GM19351 (cell line): Measurements from ENCODE around the gene NT5M.

ENCODE experiments used
- ATAC-seq: cut with Tn5 transposase; IDR thresholded peaks from one replicate; pipeline ENCODE4 v1.9.1; 2021; ENCODE audit warnings: mild to moderate bottlenecking, moderate library complexity; ENCODE audit not compliant: unreplicated experiment

NT5M gene

GRCh38 chr17:17342242-17342945, 39.2 kb downstream of the NT5M start:
- ATAC-seq = no peak

GRCh38 chr17:17343160-17343735, 40.1 kb downstream of the NT5M start:
- ATAC-seq = no peak

GRCh38 chr17:17343896-17344506, 40.8 kb downstream of the NT5M start:
- no peak for ATAC-seq

GRCh38 chr17:17344507-17345293, 41.5 kb downstream of the NT5M start:
- no peak for ATAC-seq

GRCh38 chr17:17345294-17345597, 42.1 kb downstream of the NT5M start:
- ATAC-seq = no peak

- no peak for ATAC-seq
These were observed 42.7 kb downstream of the NT5M start for GRCh38 chr17:17345686-17346427.

- no peak for ATAC-seq
These were observed 43.5 kb downstream of the NT5M start for GRCh38 chr17:17346428-17347233.

- no peak for ATAC-seq
These were observed 44.2 kb downstream of the NT5M start for GRCh38 chr17:17347234-17347955.

- no peak for ATAC-seq
These were observed 45.0 kb downstream of the NT5M start for GRCh38 chr17:17347956-17348871.

- ATAC-seq = no peak
These were observed 45.9 kb downstream of the NT5M start for GRCh38 chr17:17348872-17349723.

- ATAC-seq = no peak
These were observed 46.5 kb downstream of the NT5M start for GRCh38 chr17:17349724-17350106.

- ATAC-seq = no peak
These were observed 47.5 kb downstream of the NT5M start for GRCh38 chr17:17350491-17351355.

GRCh38 chr17:17351356-17351891, 48.3 kb downstream of the NT5M start:
- no peak for ATAC-seq

- no peak for ATAC-seq
These were observed 49.0 kb downstream of the NT5M start for GRCh38 chr17:17351901-17352781.

GRCh38 chr17:17352836-17353624, 49.9 kb downstream of the NT5M start:
- ATAC-seq = no peak
